ENCODE results near the gene SCN8A.

Gene SCN8A

GRCh38 chr12:51755251-51755650 lies 164.2 kb downstream of the SCN8A start:
- DNase-seq (ENCODE audit: low spot score): no peak
- H3K4me3 ChIP-seq: no peak overlapping the region
- TF ChIP-seq CTCF (IDR thresholded peaks at IDR 0.05): no peak
- no peak overlapping the region for H3K27ac ChIP-seq

GRCh38 chr12:51759175-51759574 lies 168.1 kb downstream of the SCN8A start:
- DNase-seq (ENCODE audit: low spot score): no peak
- H3K4me3 ChIP-seq: no peak overlapping the region
- no peak overlapping the region for H3K27ac ChIP-seq
- TF ChIP-seq CTCF (IDR thresholded peaks at IDR 0.05): no peak

- DNase-seq (ENCODE audit: low spot score): no peak
- no peak overlapping the region for H3K4me3 ChIP-seq
- H3K27ac ChIP-seq: no peak overlapping the region
- TF ChIP-seq CTCF (IDR thresholded peaks at IDR 0.05): no peak
These were observed 168.7 kb downstream of the SCN8A start for GRCh38 chr12:51759695-51760094.

GRCh38 chr12:51760231-51760630 lies 169.2 kb downstream of the SCN8A start:
- DNase-seq (ENCODE audit: low spot score): no peak
- Histone ChIP-seq H3K27ac (no peak overlapping the region), H3K4me3 (no peak overlapping the region)
- TF ChIP-seq CTCF (IDR thresholded peaks at IDR 0.05): no peak

- H3K27ac ChIP-seq: no peak overlapping the region
- no peak for TF ChIP-seq CTCF (IDR thresholded peaks at IDR 0.05)
- H3K4me3 ChIP-seq: no peak overlapping the region
- DNase-seq (ENCODE audit: low spot score): no peak
These were observed 172.7 kb downstream of the SCN8A start for GRCh38 chr12:51763743-51764142.

GRCh38 chr12:51766067-51766676 lies 175.1 kb downstream of the SCN8A start:
- no peak for DNase-seq (ENCODE audit: low spot score)
- no peak for TF ChIP-seq CTCF (IDR thresholded peaks at IDR 0.05)
- Histone ChIP-seq H3K27ac (no peak overlapping the region), H3K4me3 (no peak overlapping the region)

- no peak for TF ChIP-seq CTCF (IDR thresholded peaks at IDR 0.05)
- Histone ChIP-seq H3K4me3 (no peak overlapping the region), H3K27ac (no peak overlapping the region)
- DNase-seq (ENCODE audit: low spot score): no peak
These were observed 180.0 kb downstream of the SCN8A start for GRCh38 chr12:51771008-51771407.
